ENCODE measurements around the gene SCARF2.

The SCARF2 gene

GRCh38 chr22:20439928-20440575 lies 2.4 kb upstream of the SCARF2 start:
- no peak for DNase-seq

- no peak for DNase-seq
These were observed 1.9 kb upstream of the SCARF2 start for GRCh38 chr22:20439556-20439927.

DNA sequence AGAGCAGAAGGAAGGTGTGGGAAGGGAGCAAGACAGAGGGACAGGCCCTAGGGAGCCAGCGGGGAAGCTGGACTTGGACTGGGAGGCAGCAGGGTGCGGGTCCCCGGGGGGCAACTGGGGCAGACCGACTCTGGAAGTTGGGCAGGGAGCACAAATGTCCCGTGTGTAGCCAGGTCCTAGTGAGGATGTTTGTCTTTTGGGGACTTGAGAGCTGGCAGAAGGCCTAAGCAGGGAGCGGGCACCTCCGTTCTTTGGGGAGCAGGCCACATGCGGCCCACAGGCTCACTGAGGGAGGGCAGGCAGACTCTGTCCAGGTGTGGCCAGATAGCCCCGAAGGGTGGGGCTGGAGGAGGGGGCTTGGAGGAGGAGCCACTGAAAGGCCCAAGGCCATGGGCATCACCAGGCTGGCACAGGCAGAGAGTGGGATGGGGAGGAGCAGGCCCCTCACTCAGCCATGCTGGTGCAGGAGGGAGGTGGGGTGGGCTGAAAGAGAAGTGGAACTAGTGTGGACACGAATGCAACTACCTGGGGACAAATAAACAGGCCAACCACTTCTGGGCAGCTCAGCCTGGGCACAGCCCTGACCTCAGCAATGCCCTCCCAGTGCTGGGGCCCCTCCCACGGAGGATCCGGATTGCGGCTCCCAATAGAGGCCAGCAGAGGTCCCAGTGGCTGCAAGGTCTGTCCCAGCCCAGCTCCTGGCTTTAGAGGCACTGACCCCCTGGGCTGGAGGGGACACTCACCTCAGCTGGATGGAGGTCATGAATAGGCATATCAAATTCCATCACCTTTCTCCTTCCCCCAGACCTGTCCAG lies 1.3 kb upstream of the SCARF2 start:
- no peak for DNase-seq

- no peak for DNase-seq
These were observed 727 bp upstream of the SCARF2 start for GRCh38 chr22:20438427-20438677.

DNA sequence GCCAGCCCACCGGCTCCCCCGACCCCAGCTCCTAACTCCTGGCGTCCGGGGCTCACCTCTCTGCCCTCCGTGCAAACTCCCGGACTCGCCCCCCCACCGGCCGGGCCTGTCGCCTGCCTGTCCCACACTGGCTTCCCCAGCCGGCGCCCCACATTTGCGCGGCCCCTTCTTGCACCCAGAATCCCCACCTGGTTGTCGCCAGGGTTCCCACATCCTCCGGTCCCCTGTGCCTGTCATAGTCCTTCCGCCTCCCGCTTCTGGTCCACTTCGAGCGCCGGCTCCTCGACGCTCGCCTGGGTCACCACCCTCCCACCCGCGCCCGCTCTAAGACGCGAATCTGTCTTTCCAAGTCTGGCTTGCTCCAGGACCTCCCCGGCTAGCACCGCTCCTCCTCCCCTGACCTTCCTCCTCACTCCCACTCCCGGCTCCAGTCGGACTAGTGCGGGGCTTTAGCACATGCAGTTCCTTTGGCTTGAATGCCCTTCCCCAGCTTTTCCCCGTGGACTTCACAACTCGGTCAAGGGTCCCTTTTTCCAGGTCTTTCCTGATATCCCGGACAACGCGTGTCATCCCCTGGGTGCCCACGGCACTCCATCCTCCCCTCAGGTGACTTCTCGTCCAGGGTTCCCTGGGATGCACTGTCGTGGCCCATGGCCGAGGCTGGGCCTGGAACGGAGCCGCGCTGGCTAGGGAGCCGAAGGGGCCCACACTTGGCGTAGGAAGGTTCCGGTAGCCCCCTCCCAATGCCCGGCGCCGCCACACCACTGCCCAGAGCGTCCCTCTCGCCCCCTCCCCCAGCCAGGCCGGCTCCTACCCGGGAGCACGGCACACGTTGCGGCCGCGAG lies 635 bp downstream of the SCARF2 start:
- DNase-seq, result no peak

DNA sequence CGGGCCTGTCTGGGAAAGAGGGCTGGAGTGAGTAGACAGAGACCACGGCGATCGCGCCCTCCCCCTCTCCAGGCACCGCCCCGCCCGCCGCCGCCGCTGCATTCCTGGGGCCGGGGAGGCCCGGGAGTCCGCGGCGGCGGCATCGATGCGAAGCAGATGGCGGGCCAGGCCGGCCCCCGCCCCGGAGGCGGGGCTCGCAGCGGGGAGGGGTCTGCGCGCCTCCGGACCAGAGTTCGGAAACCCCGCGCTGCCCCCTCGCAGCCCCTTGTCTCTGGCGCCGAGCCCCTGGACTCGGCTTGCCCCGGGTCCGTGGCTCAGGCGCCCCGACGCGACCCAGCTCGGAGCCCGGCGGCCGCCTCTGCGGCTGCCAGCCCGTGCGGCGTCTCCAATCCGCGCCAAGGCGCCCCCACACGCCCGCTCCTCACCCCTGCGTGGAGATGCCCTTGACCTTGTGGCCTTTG lies 1.3 kb downstream of the SCARF2 start:
- no peak for DNase-seq

DNA sequence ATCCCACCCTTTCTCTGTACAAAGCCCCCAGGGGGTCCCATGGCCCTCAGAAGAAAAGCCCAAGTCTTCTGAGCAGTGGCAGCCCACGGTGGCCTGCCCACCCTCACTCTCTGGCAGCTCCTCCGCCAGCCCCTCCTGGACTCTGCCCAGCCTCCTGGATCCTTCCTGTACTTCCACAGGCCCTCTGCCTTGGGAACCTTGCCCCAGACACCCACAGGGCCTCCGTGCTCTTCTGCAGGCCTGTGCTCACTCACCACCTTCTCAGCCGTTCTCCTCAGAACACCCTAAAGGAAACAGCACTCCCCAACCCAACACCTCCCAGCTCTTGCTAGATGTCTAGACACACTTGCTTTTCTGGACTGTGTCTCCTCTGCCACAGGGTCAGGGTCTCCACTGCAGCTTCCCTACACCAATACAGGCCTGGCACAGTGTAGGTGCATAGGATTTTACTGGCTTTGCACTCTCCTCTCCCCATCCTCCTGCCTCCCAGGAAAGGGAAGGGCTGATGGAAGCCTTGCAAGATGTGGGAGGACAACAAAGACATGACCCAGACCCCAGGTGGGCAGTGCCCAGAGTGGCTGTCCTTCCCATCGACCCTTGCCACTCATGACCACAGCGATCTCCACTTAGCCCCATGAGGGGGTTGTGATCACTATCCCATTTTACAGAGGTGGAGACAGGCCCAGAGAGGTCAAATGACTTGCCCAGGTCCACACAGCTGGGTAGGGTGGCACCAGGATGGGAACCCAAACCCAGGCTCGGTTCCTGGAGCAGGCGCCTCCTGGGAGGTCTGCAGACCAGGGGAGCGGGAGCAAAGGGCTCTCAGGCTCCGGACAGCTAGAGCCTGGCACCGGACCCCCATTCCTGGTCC lies 2.0 kb downstream of the SCARF2 start:
- DNase-seq, result no peak

- no peak for DNase-seq
These were observed 2.9 kb downstream of the SCARF2 start for GRCh38 chr22:20434773-20435172.

DNA sequence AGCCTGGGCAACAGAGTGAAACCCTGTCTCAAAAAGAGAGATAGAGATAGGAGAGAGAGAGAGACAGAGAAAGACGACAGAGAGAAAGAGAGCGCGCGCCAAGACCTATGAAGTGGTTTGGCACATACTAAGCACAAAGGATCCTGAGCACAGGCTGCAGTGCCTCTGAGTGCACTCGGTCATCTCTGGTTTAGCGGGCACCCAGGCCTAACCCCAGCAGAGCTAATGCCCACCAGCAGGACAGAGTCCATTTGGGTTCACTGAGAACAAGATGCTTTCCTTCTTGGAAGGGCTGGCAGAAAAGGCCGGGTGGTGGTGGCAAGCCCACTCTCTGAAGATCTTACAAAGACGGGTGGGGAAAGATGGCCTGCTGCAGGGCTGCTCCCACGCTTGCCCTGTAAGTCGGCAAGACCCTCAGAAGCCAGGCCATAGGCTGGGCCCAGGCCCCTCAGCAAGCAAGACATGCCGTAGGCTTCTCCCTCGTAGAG lies 3.3 kb downstream of the SCARF2 start:
- no peak for DNase-seq

GRCh38 chr22:20433686-20434241 lies 3.9 kb downstream of the SCARF2 start:
- DNase-seq, result no peak

GRCh38 chr22:20433191-20433590 lies 4.4 kb downstream of the SCARF2 start:
- DNase-seq, result no peak

GRCh38 chr22:20432244-20432686 lies 5.4 kb downstream of the SCARF2 start:
- DNase-seq, result no peak

GRCh38 chr22:20431511-20432192 lies 6.0 kb downstream of the SCARF2 start:
- DNase-seq, result no peak

GRCh38 chr22:20430720-20431510 lies 6.7 kb downstream of the SCARF2 start:
- peak; percentile 53 to 69 for DNase-seq

GRCh38 chr22:20430101-20430719 lies 7.4 kb downstream of the SCARF2 start:
- peak in 1 of 2 donors; percentile 25 for DNase-seq

DNA sequence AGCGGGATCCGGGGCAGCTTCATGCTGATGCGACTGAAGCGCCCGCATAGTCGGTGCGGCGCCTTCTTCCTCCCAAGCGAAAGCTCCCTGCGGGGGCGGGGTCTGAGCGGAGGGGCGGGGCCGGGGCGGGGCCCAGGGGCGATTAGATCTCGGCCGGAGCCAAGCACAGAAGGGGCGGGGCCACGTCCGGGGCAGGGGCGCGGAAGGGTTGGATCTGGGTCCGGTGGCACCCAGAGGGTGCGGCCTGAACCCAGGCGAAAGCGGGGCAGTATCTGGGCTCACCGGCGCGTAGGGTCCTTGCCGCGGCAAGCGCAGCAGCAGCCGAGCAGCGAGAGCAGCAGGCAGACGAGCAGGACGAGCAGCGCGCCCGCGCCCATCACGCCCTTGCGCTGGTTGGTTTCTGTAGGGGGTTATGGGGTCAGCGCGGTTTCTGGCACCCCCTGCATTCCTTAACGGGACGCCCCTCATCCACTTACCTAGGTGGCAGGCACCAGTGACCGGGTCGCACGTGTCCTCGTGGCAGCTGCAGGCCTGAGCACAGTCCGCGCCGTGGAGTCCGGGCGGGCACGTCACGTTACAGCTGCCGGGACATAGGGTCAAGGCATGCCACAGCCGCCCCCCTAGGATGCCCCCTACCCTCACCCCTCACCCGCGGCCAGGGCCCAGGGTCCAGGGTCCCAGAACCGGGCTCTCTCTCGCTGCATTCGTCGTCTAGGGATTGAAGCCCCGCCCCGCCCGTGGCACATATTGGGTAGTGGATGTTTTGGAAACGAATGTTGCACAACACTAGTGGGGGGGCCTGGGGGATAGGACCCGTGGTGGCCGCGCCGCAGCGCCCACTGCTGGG lies 8.1 kb downstream of the SCARF2 start:
- peak; percentile 79 to 87 for DNase-seq

- DNase-seq, result no peak
These were observed 8.9 kb downstream of the SCARF2 start for GRCh38 chr22:20428496-20429253.

GRCh38 chr22:20427945-20428417 lies 9.6 kb downstream of the SCARF2 start:
- DNase-seq, result no peak
